A673 (cell line): ENCODE measurements around the gene ETV6. TPM values are rescaled to one million over a fixed set of nuclear protein-coding genes. Genes with fewer than 3 reads are reported as not detected.

Experiments used
- BruUV-seq: library from RNA; stranded (reverse); fragments of 400-500 nt; replicated peaks from 2 replicates; lab custom pipeline; 2021; lab: Mats Ljungman, UMichigan
- CTCF ChIA-PET: fragments of 300-600 bp; sonication (Branson Sonifier 250); formaldehyde crosslinking; loops from one replicate; lab custom pipeline; 2022; ENCODE audit warnings: antibody characterized with exemption; lab: Charles Lee
- POLR2A ChIA-PET: fragments of 300-600 bp; sonication (Branson Sonifier 250); formaldehyde crosslinking; loops from one replicate; lab custom pipeline; 2022; ENCODE audit warnings: antibody characterized with exemption; ENCODE audit not compliant: low non-redundant PET; lab: Charles Lee
- DNase-seq: peaks from one replicate; pipeline ENCODE4 v3.0.0-alpha.2; 2015; ENCODE audit warnings: low spot score
- H3K27ac ChIP-seq: fragments of 200-600 bp; sonication (generic); 2 replicates; pipeline ENCODE4 v1.5.1; 2016; ENCODE audit warnings: mixed run types, low read depth, mild to moderate bottlenecking, mixed read lengths, antibody characterized with exemption, low read length; ENCODE audit not compliant: poor library complexity, severe bottlenecking
- H3K27me3 ChIP-seq: fragments of 200-600 bp; sonication (generic); replicated peaks from 2 replicates; pipeline ENCODE4 v1.6.1; 2017; ENCODE audit warnings: mixed run types, low read depth, mild to moderate bottlenecking, mixed read lengths, antibody characterized with exemption, low read length; ENCODE audit not compliant: insufficient read depth, poor library complexity
- H3K36me3 ChIP-seq: fragments of 200-600 bp; sonication (generic); 2 replicates; pipeline ENCODE4 v1.6.1; 2016; ENCODE audit warnings: mixed run types, mild to moderate bottlenecking, mixed read lengths, antibody characterized with exemption, low read length; ENCODE audit not compliant: insufficient read depth, poor library complexity, severe bottlenecking
- H3K4me1 ChIP-seq: fragments of 200-600 bp; sonication (generic); 2 replicates; pipeline ENCODE4 v1.6.1; 2017; ENCODE audit warnings: mixed run types, mild to moderate bottlenecking, mixed read lengths, antibody characterized with exemption, low read length; ENCODE audit not compliant: insufficient read depth, poor library complexity, severe bottlenecking
- H3K4me3 ChIP-seq: fragments of 200-600 bp; sonication (generic); 2 replicates; pipeline ENCODE4 v1.5.1; 2016; ENCODE audit warnings: low read depth, mixed run types, mild to moderate bottlenecking, mixed read lengths, low read length; ENCODE audit not compliant: poor library complexity, severe bottlenecking
- H3K9me3 ChIP-seq: fragments of 200-600 bp; sonication (generic); 2 replicates; pipeline ENCODE4 v1.6.1; 2016; ENCODE audit warnings: mixed run types, low read depth, mild to moderate bottlenecking, mixed read lengths, antibody characterized with exemption, low read length; ENCODE audit not compliant: poor library complexity, severe bottlenecking
- CTCF ChIP-seq: fragments of 300-800, 200-600 bp; sonication (generic); conservative IDR thresholded peaks from 2 replicates; pipeline ENCODE4 v1.5.1; 2017; ENCODE audit warnings: low read depth, mild to moderate bottlenecking, antibody characterized with exemption, low read length, moderate library complexity, mixed read lengths
- EZH2 ChIP-seq: fragments of 200-600 bp; sonication (generic); IDR thresholded peaks from 2 replicates; pipeline ENCODE4 v1.6.1; 2017; ENCODE audit warnings: borderline replicate concordance, low read depth, mild to moderate bottlenecking, mixed read lengths, antibody characterized with exemption, low read length; ENCODE audit not compliant: poor library complexity, severe bottlenecking
- intact Hi-C: fragments of 100-400 bp; cut with micrococcal nuclease; formaldehyde crosslinking; loops from one replicate; pipeline ENCODE4 v1.10.0; 2022; ENCODE audit not compliant: unreplicated experiment
- total RNA-seq: library from RNA; stranded (reverse); gene quantifications from 2 replicates; pipeline ENCODE4 v1.2.3, GENCODE V29; 2021

The ETV6 gene
- total RNA-seq, 1 experiment from 2014 or later: 32.4 TPM

GRCh38 chr12:11757531-11757930 lies 108.1 kb downstream of the ETV6 start:
- TF ChIP-seq CTCF (no peak), EZH2 (no peak)
- no peak overlapping the region for H3K27ac ChIP-seq
- no peaks in the 10 kb centered on the region for H3K9me3 ChIP-seq
- ChIA-PET POLR2A (interaction anchor here (0.6 kb wide), 1 partner anchor 9 kb away, joined by 17 read pairs; no protein-coding TSS in a partner anchor), CTCF (no interaction called here)
- intact Hi-C loops: no loop called here
- H3K27me3 ChIP-seq: no peaks in the 10 kb centered on the region
- H3K36me3 ChIP-seq: no peaks in the 10 kb centered on the region
- peaks cover 17% of the 10 kb centered on the region for H3K4me1 ChIP-seq
- DNase-seq: no peak
- BruUV-seq: no TSS peak
- H3K4me3 ChIP-seq: no peak overlapping the region

- Histone ChIP-seq H3K36me3 (no peaks in the 10 kb centered on the region), H3K27ac (no peak overlapping the region), H3K9me3 (no peaks in the 10 kb centered on the region), H3K4me3 (no peak overlapping the region), H3K27me3 (no peaks in the 10 kb centered on the region), H3K4me1 (peaks cover 23% of the 10 kb centered on the region)
- intact Hi-C loops: no loop called here
- BruUV-seq: no TSS peak
- CTCF ChIA-PET: no interaction called here
- no peak for DNase-seq
- POLR2A ChIA-PET: interaction anchor here (0.6 kb wide), 1 partner anchor 8 kb away, joined by 17 read pairs; no protein-coding TSS in a partner anchor
- TF ChIP-seq EZH2: no peak
- no peak for TF ChIP-seq CTCF
These were observed 108.6 kb downstream of the ETV6 start for GRCh38 chr12:11758087-11758486.

GRCh38 chr12:11758510-11759493 lies 109.3 kb downstream of the ETV6 start:
- intact Hi-C loops: no loop called here
- Histone ChIP-seq H3K27ac (no peak overlapping the region), H3K9me3 (no peaks in the 10 kb centered on the region), H3K4me1 (peaks cover 24% of the 10 kb centered on the region), H3K27me3 (no peaks in the 10 kb centered on the region), H3K36me3 (no peaks in the 10 kb centered on the region), H3K4me3 (no peak overlapping the region)
- TF ChIP-seq CTCF: no peak
- TF ChIP-seq EZH2: no peak
- no peak for DNase-seq
- ChIA-PET CTCF (no interaction called here), POLR2A (no interaction called here)
- no TSS peak for BruUV-seq
